Body of pancreas (tissue), 4 donors: ENCODE results near the gene PAGE4.

Source experiments
- CTCF ChIP-seq, 7 experiments: fragments of 450-650 bp in 4 of 7; fragments of 200-600 bp in 3 of 7; sonication (generic) in 3 of 7; IDR thresholded peaks; one replicate each; pipeline ENCODE4 v1.5.1; 2016 to 2019; ENCODE audit warnings: antibody characterized with exemption in 7 of 7
- POLR2A ChIP-seq, 3 donors: fragments of 450-650 bp; IDR thresholded peaks; one replicate each; pipeline ENCODE4 v1.6.1; 2016; ENCODE audit warnings: antibody characterized with exemption in 3 of 3, mild to moderate bottlenecking in 2 of 3

GRCh38 chrX:49878834-49879655 lies 49.9 kb downstream of the PAGE4 start, which contains the start of gene USP27X:
- peak; percentile 24 to 67 (median 55) for TF ChIP-seq CTCF (IDR thresholded peaks at IDR 0.05)
- peak; percentile 56 to 73 (median 64) for TF ChIP-seq POLR2A (IDR thresholded peaks at IDR 0.05)
